ENCODE results near the gene ECT2L.

DNA sequence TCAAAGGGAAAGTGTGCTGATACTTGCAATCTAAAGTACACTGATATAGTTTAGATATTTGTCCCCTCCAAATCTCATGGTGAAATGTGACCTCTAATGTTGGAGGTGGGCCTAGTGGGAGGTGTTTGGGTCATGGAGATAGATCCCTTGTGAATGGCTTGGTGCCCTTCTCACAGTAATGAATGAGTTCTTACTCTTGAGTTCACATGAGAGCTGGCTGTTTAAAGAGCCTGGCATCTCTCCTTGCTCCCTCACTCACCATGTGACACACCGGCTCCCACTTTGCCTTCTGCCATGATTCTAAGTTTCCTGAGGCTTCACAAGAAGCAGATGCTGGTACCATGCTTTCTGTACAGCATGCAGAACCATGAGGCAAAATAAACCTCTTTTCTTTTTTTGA, 114.1 kb downstream of the ECT2L start:
- TF ChIP-seq CTCF (conservative IDR thresholded peaks at IDR 0.05) (no peak), EZH2 (IDR thresholded peaks at IDR 0.05; ENCODE audit: low read depth) (no peak)

Measured in PC-9 (cell line).